Naive thymus-derived CD8-positive, alpha-beta T cell (primary cell): ENCODE data around the gene AP1G2. TPM values are rescaled to one million over a fixed set of nuclear protein-coding genes. Genes with fewer than 3 reads are reported as not detected.

Source experiments
- ATAC-seq, 2 donors: fragments of 150-1000 bp; cut with Tn5 transposase in 1 of 2; sonication (Bioruptor Pico), chemical (Tn5 transposase) in 1 of 2; 1 replicate in 1 of 2; 2 replicates in 1 of 2; pipeline ENCODE4 v1.10.0; 2021; ENCODE audit warnings: mild to moderate bottlenecking in 2 of 2, moderate library complexity in 2 of 2
- POLR2A ChIA-PET: fragments of 350-600 bp; sonication (Branson Sonifier 250); formaldehyde crosslinking; loops from one replicate; lab custom pipeline; 2021; ENCODE audit warnings: antibody characterized with exemption; lab: Charles Lee
- DNase-seq, 10 donors: peaks; one replicate each; pipeline versions ENCODE4 v3.0.0 to v3.0.0-alpha.2; 2020 to 2022
- H3K27ac Mint-ChIP-seq, 10 donors: one replicate each; pipeline ENCODE4 v1.8.0; 2020 to 2022; ENCODE audit warnings: mild to moderate bottlenecking in 10 of 10, mixed read lengths in 10 of 10, moderate library complexity in 4 of 10, inconsistent platforms in 1 of 10
- H3K27me3 Mint-ChIP-seq, 5 donors: one replicate each; pipeline ENCODE4 v1.8.0; 2021 to 2022; ENCODE audit warnings: mixed read lengths in 5 of 5
- H3K36me3 Mint-ChIP-seq, 3 donors: one replicate each; pipeline ENCODE4 v1.8.0; 2020 to 2022; ENCODE audit warnings: mixed read lengths in 3 of 3, mild to moderate bottlenecking in 2 of 3, inconsistent platforms in 1 of 3
- H3K4me1 Mint-ChIP-seq, 4 donors: one replicate each; pipeline ENCODE4 v1.8.0; 2021 to 2022; ENCODE audit warnings: mixed read lengths in 4 of 4
- H3K4me3 Mint-ChIP-seq, 10 donors: one replicate each; pipeline ENCODE4 v1.8.0; 2020 to 2022; ENCODE audit warnings: mild to moderate bottlenecking in 10 of 10, mixed read lengths in 10 of 10, moderate library complexity in 6 of 10, inconsistent platforms in 1 of 10
- H3K9me3 Mint-ChIP-seq, 9 donors: one replicate each; pipeline ENCODE4 v1.8.0; 2020 to 2022; ENCODE audit warnings: mixed read lengths in 9 of 9, mild to moderate bottlenecking in 3 of 9, inconsistent platforms in 1 of 9, moderate library complexity in 1 of 9
- polyA plus RNA-seq, 3 donors: library from polyadenylated mRNA; unstranded; fragments of 300-500 nt; fragmentation: Illumina TruSeq; gene quantifications; one replicate each; pipeline ENCODE4 v1.2.3, GENCODE V29; 2021
- total RNA-seq, 8 experiments: library from RNA in 2 of 8; stranded (reverse) in 2 of 8; gene quantifications; one replicate each; pipeline ENCODE4 v1.2.3 and lab custom pipeline; 2021 to 2026

AP1G2 gene
- total and polyA plus RNA-seq, 5 experiments from 2014 or later = 67.8 to 529 (median 91.4) TPM

GRCh38 chr14:23514644-23514957, 53.0 kb downstream of the AP1G2 start:
- Mint-ChIP-seq H3K9me3 (no peaks in the 10 kb centered on the region), H3K36me3 (peaks cover 0 to 2% (median 0%) of the 10 kb centered on the region in 3 donors), H3K27me3 (no peaks in the 10 kb centered on the region), H3K4me1 (peaks cover 7 to 27% (median 21%) of the 10 kb centered on the region in 4 donors), H3K27ac (peak overlapping the region in 1 of 10 donors; percentile 77), H3K4me3 (peak overlapping the region in 1 of 10 donors; percentile 49)
- no peak for DNase-seq
- POLR2A ChIA-PET = no interaction called here
- no peak for ATAC-seq

- Mint-ChIP-seq H3K36me3 (peaks cover 0 to 4% (median 0%) of the 10 kb centered on the region in 3 donors), H3K9me3 (no peaks in the 10 kb centered on the region), H3K27ac (peak overlapping the region in 4 of 10 donors; percentile 22 to 84 (median 56)), H3K27me3 (no peaks in the 10 kb centered on the region), H3K4me1 (peaks cover 7 to 27% (median 21%) of the 10 kb centered on the region in 4 donors), H3K4me3 (peak overlapping the region in 2 of 10 donors; percentile 49 to 53)
- ATAC-seq (no peak), DNase-seq (no peak)
- POLR2A ChIA-PET = no interaction called here
Measured at GRCh38 chr14:23513818-23514643, 53.6 kb downstream of the AP1G2 start.

- ATAC-seq (no peak), DNase-seq (no peak)
- peaks cover 0 to 4% (median 0%) of the 10 kb centered on the region in 3 donors for H3K36me3 Mint-ChIP-seq
- H3K4me1 Mint-ChIP-seq = peaks cover 7 to 27% (median 21%) of the 10 kb centered on the region in 4 donors
- H3K27me3 Mint-ChIP-seq = no peaks in the 10 kb centered on the region
- POLR2A ChIA-PET = no interaction called here
- peak overlapping the region in 8 of 10 donors; percentile 3 to 79 (median 54) for H3K4me3 Mint-ChIP-seq
- H3K9me3 Mint-ChIP-seq = no peaks in the 10 kb centered on the region
- H3K27ac Mint-ChIP-seq = peak overlapping the region in 5 of 10 donors; percentile 3 to 84 (median 34)
Measured at GRCh38 chr14:23513005-23513817, 54.4 kb downstream of the AP1G2 start.

- ATAC-seq (peak; percentile 58 to 74), DNase-seq (peak in 6 of 10 donors; percentile 6 to 31 (median 18))
- Mint-ChIP-seq H3K27ac (peak overlapping the region in 9 of 10 donors; percentile 63 to 95 (median 88)), H3K27me3 (no peaks in the 10 kb centered on the region), H3K4me3 (peak overlapping the region; percentile 76 to 91 (median 86)), H3K9me3 (no peaks in the 10 kb centered on the region), H3K4me1 (peaks cover 7 to 27% (median 21%) of the 10 kb centered on the region in 4 donors), H3K36me3 (peaks cover 0 to 4% (median 0%) of the 10 kb centered on the region in 3 donors)
- POLR2A ChIA-PET = interaction anchor here (0.7 kb wide), 1 partner anchor 26 kb away, joined by 3 read pairs; no protein-coding TSS in a partner anchor
Measured at GRCh38 chr14:23512156-23512555, 55.4 kb downstream of the AP1G2 start.

Other genes starting within 250 kb of the AP1G2 start
- gene PABPN1, start 246.3 kb downstream of the AP1G2 start, total RNA-seq = 100 to 1,000 TPM; 214 to 218 TPM
- 10 to 100 TPM; 84.3 to 96.9 (median 88.5) TPM for gene PABPN1, start 246.3 kb downstream of the AP1G2 start, polyA plus RNA-seq
- gene SLC22A17, start 214.9 kb downstream of the AP1G2 start, total RNA-seq = 10 to 100 TPM; 20.8 to 22.6 TPM
- gene SLC22A17, start 214.9 kb downstream of the AP1G2 start, polyA plus RNA-seq = 1 to 10 TPM; 3.9 to 9.6 (median 5.5) TPM
- gene EFS, start 202.6 kb downstream of the AP1G2 start, total RNA-seq = not detected
- gene EFS, start 202.6 kb downstream of the AP1G2 start, polyA plus RNA-seq = not detected
- gene IL25, start 195.0 kb downstream of the AP1G2 start, total RNA-seq = not detected
- gene IL25, start 195.0 kb downstream of the AP1G2 start, polyA plus RNA-seq = not detected
- not detected for gene CMTM5, start 190.7 kb downstream of the AP1G2 start, total RNA-seq
- not detected for gene CMTM5, start 190.7 kb downstream of the AP1G2 start, polyA plus RNA-seq
- not detected for gene MYH6, start 159.5 kb downstream of the AP1G2 start, total RNA-seq
- not detected for gene MYH6, start 159.5 kb downstream of the AP1G2 start, polyA plus RNA-seq
- gene MYH7, start 132.1 kb downstream of the AP1G2 start, total RNA-seq = not detected
- not detected for gene MYH7, start 132.1 kb downstream of the AP1G2 start, polyA plus RNA-seq
- gene NGDN, start 98.1 kb downstream of the AP1G2 start, total RNA-seq = 10 to 100 TPM; 83.7 to 86.6 TPM
- 10 to 100 TPM; 64.0 to 84.8 (median 68.4) TPM for gene NGDN, start 98.1 kb downstream of the AP1G2 start, polyA plus RNA-seq
- 1 to 10 TPM in 1 of 2 experiments, under 1 TPM in 1; 0.62 to 1.0 TPM for gene ZFHX2, start 16.0 kb downstream of the AP1G2 start, total RNA-seq
- under 1 TPM; 0.02 to 0.23 (median 0.03) TPM for gene ZFHX2, start 16.0 kb downstream of the AP1G2 start, polyA plus RNA-seq
- gene THTPA, start 11.5 kb downstream of the AP1G2 start, total RNA-seq = 10 to 100 TPM; 28.5 to 29.4 TPM
- gene THTPA, start 11.5 kb downstream of the AP1G2 start, polyA plus RNA-seq = 10 to 100 TPM; 14.9 to 15.6 (median 14.9) TPM
- gene JPH4, start 11.0 kb upstream of the AP1G2 start, total RNA-seq = not detected
- under 1 TPM in 2 of 3 donors, not detected in 1; 0.07 to 0.29 TPM for gene JPH4, start 11.0 kb upstream of the AP1G2 start, polyA plus RNA-seq
- not detected for gene DHRS2, start 68.6 kb upstream of the AP1G2 start, total RNA-seq
- gene DHRS2, start 68.6 kb upstream of the AP1G2 start, polyA plus RNA-seq = not detected